ENCODE data around the gene TTC34.

The TTC34 gene

DNA sequence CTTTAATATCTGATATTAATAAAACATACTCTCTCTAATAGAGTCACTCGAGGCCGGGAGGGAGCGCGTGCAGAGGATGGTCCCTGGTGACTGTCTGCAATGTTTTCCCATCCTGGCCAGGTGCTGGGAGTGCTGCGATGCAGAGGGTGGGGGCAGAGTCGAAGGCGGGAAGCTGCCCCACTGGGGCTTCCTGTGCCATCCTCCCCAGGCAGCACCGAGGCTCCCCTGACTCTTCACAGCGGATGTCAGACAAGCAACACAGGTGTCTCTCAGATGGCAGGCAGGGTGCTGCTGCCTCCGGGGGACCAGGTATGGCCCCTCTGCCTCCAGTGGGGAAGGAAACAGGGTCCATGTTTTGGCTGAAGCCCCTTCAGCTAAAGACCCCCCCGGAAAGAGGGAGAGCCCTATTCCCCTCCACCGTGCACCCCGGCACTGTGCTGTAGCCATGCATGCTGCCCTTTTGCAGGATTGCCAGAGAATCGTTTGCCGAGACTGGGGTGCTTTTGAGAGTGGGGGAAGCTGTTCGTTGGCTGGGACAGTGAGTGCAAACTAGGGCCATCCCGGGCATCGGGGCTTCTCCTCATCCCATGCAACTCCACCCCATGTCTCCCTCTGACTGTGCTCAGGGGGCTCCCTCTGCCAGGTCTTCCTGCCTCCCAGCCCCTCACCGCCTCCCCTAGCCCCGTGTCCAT, 32.1 kb upstream of the TTC34 start:
- TF ChIP-seq EZH2 (IDR thresholded peaks at IDR 0.05; ENCODE audit: borderline replicate concordance, low read depth, low read length, severe bottlenecking): no peak
- TF ChIP-seq, protein P1, sequence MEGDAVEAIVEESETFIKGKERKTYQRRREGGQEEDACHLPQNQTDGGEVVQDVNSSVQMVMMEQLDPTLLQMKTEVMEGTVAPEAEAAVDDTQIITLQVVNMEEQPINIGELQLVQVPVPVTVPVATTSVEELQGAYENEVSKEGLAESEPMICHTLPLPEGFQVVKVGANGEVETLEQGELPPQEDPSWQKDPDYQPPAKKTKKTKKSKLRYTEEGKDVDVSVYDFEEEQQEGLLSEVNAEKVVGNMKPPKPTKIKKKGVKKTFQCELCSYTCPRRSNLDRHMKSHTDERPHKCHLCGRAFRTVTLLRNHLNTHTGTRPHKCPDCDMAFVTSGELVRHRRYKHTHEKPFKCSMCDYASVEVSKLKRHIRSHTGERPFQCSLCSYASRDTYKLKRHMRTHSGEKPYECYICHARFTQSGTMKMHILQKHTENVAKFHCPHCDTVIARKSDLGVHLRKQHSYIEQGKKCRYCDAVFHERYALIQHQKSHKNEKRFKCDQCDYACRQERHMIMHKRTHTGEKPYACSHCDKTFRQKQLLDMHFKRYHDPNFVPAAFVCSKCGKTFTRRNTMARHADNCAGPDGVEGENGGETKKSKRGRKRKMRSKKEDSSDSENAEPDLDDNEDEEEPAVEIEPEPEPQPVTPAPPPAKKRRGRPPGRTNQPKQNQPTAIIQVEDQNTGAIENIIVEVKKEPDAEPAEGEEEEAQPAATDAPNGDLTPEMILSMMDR (IDR thresholded peaks at IDR 0.05; ENCODE audit: borderline replicate concordance, extremely low read depth, low read length, poor library complexity, severe bottlenecking): no peak
- Histone ChIP-seq H3K79me2 (ENCODE audit: insufficient read depth, low read length) (no peaks in the 10 kb centered on the region), H2AFZ (ENCODE audit: low read depth, low read length) (no peak overlapping the region), H3K36me3 (ENCODE audit: insufficient read depth, low read length) (no peaks in the 10 kb centered on the region), H3K9ac (ENCODE audit: low read depth, low read length) (no peak overlapping the region), H3K27me3 (ENCODE audit: insufficient read depth, low read length, poor library complexity) (peaks cover 8% of the 10 kb centered on the region), H3K4me2 (ENCODE audit: insufficient read depth, low read length) (no peak overlapping the region), H3K27ac (ENCODE audit: low read length) (no peak overlapping the region), H3K4me1 (ENCODE audit: insufficient read depth, low read length) (no peaks in the 10 kb centered on the region), H4K20me1 (ENCODE audit: insufficient read depth, low read length) (no peaks in the 10 kb centered on the region), H3K4me3 (ENCODE audit: low read depth in 1 of 2, low read length in 2 of 2) (no peak overlapping the region), H3K9me3 (ENCODE audit: insufficient read depth, low read length, severe bottlenecking) (no peaks in the 10 kb centered on the region)
- ATAC-seq (ENCODE audit: insufficient read depth, low read depth) (no peak), DNase-seq (no peak)

- no peak for DNase-seq
- no peaks in the 10 kb centered on the region for H3K9me3 ChIP-seq (ENCODE audit: insufficient read depth, low read length, severe bottlenecking)
- H4K20me1 ChIP-seq (ENCODE audit: insufficient read depth, low read length): no peaks in the 10 kb centered on the region
- H3K4me3 ChIP-seq (ENCODE audit: low read depth in 1 of 2, low read length in 2 of 2): no peak overlapping the region
- H3K36me3 ChIP-seq (ENCODE audit: insufficient read depth, low read length): no peaks in the 10 kb centered on the region
- H3K4me2 ChIP-seq (ENCODE audit: insufficient read depth, low read length): no peak overlapping the region
- TF ChIP-seq, protein P1 (IDR thresholded peaks at IDR 0.05; ENCODE audit: borderline replicate concordance, extremely low read depth, low read length, poor library complexity, severe bottlenecking): no peak
- TF ChIP-seq EZH2 (IDR thresholded peaks at IDR 0.05; ENCODE audit: borderline replicate concordance, low read depth, low read length, severe bottlenecking): no peak
- no peak overlapping the region for H3K27ac ChIP-seq (ENCODE audit: low read length)
- ATAC-seq (ENCODE audit: insufficient read depth, low read depth): no peak
- no peak overlapping the region for H2AFZ ChIP-seq (ENCODE audit: low read depth, low read length)
- no peak overlapping the region for H3K9ac ChIP-seq (ENCODE audit: low read depth, low read length)
- no peaks in the 10 kb centered on the region for H3K4me1 ChIP-seq (ENCODE audit: insufficient read depth, low read length)
- peaks cover 6% of the 10 kb centered on the region for H3K27me3 ChIP-seq (ENCODE audit: insufficient read depth, low read length, poor library complexity)
- no peaks in the 10 kb centered on the region for H3K79me2 ChIP-seq (ENCODE audit: insufficient read depth, low read length)
Measured at GRCh38 chr1:2832506-2833453, 31.3 kb upstream of the TTC34 start.

DNA sequence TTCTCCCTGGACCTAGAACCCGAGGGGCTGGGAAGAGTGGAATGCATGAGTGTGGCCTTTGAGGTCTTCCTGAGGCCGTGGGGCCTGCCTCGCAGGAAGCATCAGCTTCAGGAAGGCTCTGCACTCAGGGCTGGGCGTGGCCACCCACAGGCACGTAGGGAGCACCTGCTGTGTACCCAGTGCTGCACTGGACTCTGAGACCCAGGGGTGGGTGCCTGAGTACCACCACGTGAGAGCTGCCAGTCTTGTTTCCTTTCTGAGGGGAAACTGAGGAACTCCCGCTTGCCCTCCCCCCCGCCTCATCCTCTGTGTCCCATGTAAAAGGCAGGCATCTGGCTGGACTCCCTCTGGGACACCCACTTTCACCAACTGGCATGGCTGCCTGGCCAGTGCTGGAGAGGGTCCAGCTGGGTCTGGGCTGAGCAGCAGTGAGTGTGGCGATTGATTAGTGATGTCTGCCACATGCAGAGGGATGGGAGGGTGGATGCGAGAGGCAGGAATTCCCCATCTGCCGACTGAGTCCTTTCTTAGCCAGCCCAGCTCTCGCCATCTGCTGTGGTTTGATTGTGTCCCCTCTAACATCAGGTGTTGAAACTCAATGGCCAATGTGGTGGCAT, 30.2 kb upstream of the TTC34 start:
- no peak overlapping the region for H3K4me3 ChIP-seq (ENCODE audit: low read depth in 1 of 2, low read length in 2 of 2)

More for the DNA sequence above, 30.2 kb upstream of the TTC34 start:
- Histone ChIP-seq H2AFZ (ENCODE audit: low read depth, low read length) (no peak overlapping the region), H3K79me2 (ENCODE audit: insufficient read depth, low read length) (no peaks in the 10 kb centered on the region), H3K9me3 (ENCODE audit: insufficient read depth, low read length, severe bottlenecking) (no peaks in the 10 kb centered on the region), H3K27me3 (ENCODE audit: insufficient read depth, low read length, poor library complexity) (peaks cover under 1% of the 10 kb centered on the region), H3K36me3 (ENCODE audit: insufficient read depth, low read length) (no peaks in the 10 kb centered on the region), H3K27ac (ENCODE audit: low read length) (no peak overlapping the region), H3K9ac (ENCODE audit: low read depth, low read length) (no peak overlapping the region), H3K4me2 (ENCODE audit: insufficient read depth, low read length) (no peak overlapping the region), H3K4me1 (ENCODE audit: insufficient read depth, low read length) (no peaks in the 10 kb centered on the region), H4K20me1 (ENCODE audit: insufficient read depth, low read length) (no peaks in the 10 kb centered on the region)
- ATAC-seq (ENCODE audit: insufficient read depth, low read depth) (no peak), DNase-seq (no peak)
- TF ChIP-seq, protein P1 (IDR thresholded peaks at IDR 0.05; ENCODE audit: borderline replicate concordance, extremely low read depth, low read length, poor library complexity, severe bottlenecking): no peak
- no peak for TF ChIP-seq EZH2 (IDR thresholded peaks at IDR 0.05; ENCODE audit: borderline replicate concordance, low read depth, low read length, severe bottlenecking)

All from DND-41 (cell line).